Neural cell (in vitro differentiated cells): ENCODE measurements around the gene AK2. TPM values are rescaled to one million over a fixed set of nuclear protein-coding genes. Genes with fewer than 3 reads are reported as not detected.

Experiments used
- H2AFZ ChIP-seq: fragments of 200-600, 300-800 bp; sonication (generic), shearing (Covaris generic); 2 replicates; pipeline ENCODE4 v1.6.0; 2014; ENCODE audit warnings: low read depth, mild to moderate bottlenecking, antibody characterized with exemption, low read length, moderate library complexity
- H3F3A ChIP-seq: fragments of 200-600 bp; shearing (Covaris generic); 2 replicates; pipeline ENCODE4 v1.6.1; 2016; ENCODE audit warnings: mild to moderate bottlenecking, moderate library complexity, mixed read lengths, antibody characterized with exemption, low read length; ENCODE audit not compliant: insufficient read depth, poor library complexity, severe bottlenecking
- H3K27ac ChIP-seq: fragments of 200-600, 300-800 bp; sonication (generic), shearing (Covaris generic); 2 replicates; pipeline ENCODE4 v1.5.1; 2014; ENCODE audit warnings: mild to moderate bottlenecking, low read length, moderate library complexity
- H3K27me3 ChIP-seq: fragments of 300-800, 200-600 bp; sonication (generic), shearing (Covaris generic); 2 replicates; pipeline ENCODE4 v1.6.0; 2014; ENCODE audit warnings: mild to moderate bottlenecking, low read depth, low read length, moderate library complexity; ENCODE audit not compliant: insufficient read depth
- H3K36me3 ChIP-seq: fragments of 300-800, 200-600 bp; sonication (generic), shearing (Covaris generic); 2 replicates; pipeline ENCODE4 v1.5.1; 2014; ENCODE audit warnings: mild to moderate bottlenecking, antibody characterized with exemption, low read length, moderate library complexity; ENCODE audit not compliant: insufficient read depth
- H3K4me2 ChIP-seq: fragments of 300-800, 200-600 bp; sonication (generic), shearing (Covaris generic); 2 replicates; pipeline ENCODE4 v1.6.0; 2014; ENCODE audit warnings: mild to moderate bottlenecking, low read length
- H3K4me3 ChIP-seq: fragments of 300-800, 200-600 bp; sonication (generic), shearing (Covaris generic); 2 replicates; pipeline ENCODE4 v1.5.1; 2014; ENCODE audit warnings: mild to moderate bottlenecking, low read length, moderate library complexity
- H3K79me2 ChIP-seq: fragments of 200-600 bp; shearing (Covaris generic); replicated peaks from 2 replicates; pipeline ENCODE4 v1.6.0; 2014; ENCODE audit warnings: mild to moderate bottlenecking, low read length, moderate library complexity; ENCODE audit not compliant: insufficient read depth
- H3K9ac ChIP-seq: fragments of 300-800, 200-600 bp; sonication (generic), shearing (Covaris generic); 2 replicates; pipeline ENCODE4 v1.6.1; 2016; ENCODE audit warnings: mild to moderate bottlenecking, low read length, mixed read lengths
- H3K9me2 ChIP-seq: fragments of 200-600 bp; shearing (Covaris generic); 2 replicates; pipeline ENCODE4 v1.6.1; 2016; ENCODE audit warnings: mild to moderate bottlenecking, low read length, mixed read lengths; ENCODE audit not compliant: insufficient read depth
- H3K9me3 ChIP-seq: fragments of 200-600, 300-800 bp; sonication (generic), shearing (Covaris generic); 2 replicates; pipeline ENCODE4 v1.6.1; 2016; ENCODE audit warnings: mild to moderate bottlenecking, mixed run types, low read length, moderate library complexity, mixed read lengths
- H4K20me1 ChIP-seq: fragments of 200-600 bp; shearing (Covaris generic); 2 replicates; pipeline ENCODE4 v1.6.1; 2016; ENCODE audit warnings: mild to moderate bottlenecking, mixed run types; ENCODE audit not compliant: insufficient read depth
- EP300 ChIP-seq: fragments of 450-650 bp; conservative IDR thresholded peaks from 2 replicates; pipeline ENCODE4 v1.6.1; 2014; ENCODE audit warnings: antibody characterized with exemption, mild to moderate bottlenecking, moderate library complexity; ENCODE audit not compliant: poor library complexity, severe bottlenecking
- EZH2 ChIP-seq: fragments of 200-600, 300-800 bp; shearing (Covaris generic), sonication (generic); IDR thresholded peaks from 2 replicates; pipeline ENCODE4 v1.6.1; 2014; ENCODE audit warnings: antibody characterized with exemption, low read length, borderline replicate concordance, mild to moderate bottlenecking; ENCODE audit not compliant: insufficient read depth, poor library complexity, severe bottlenecking
- MXI1 ChIP-seq: fragments of 450-650 bp; conservative IDR thresholded peaks from 2 replicates; pipeline ENCODE4 v1.6.1; 2014; ENCODE audit warnings: antibody characterized with exemption, mild to moderate bottlenecking; ENCODE audit not compliant: poor library complexity, severe bottlenecking
- POLR2AphosphoS5 ChIP-seq: IDR thresholded peaks from 2 replicates; pipeline ENCODE4 v1.6.1; 2012
- RAD21 ChIP-seq: fragments of 450-650 bp; conservative IDR thresholded peaks from 2 replicates; pipeline ENCODE4 v1.6.1; 2014; ENCODE audit warnings: antibody characterized with exemption, mild to moderate bottlenecking, moderate library complexity
- SMC3 ChIP-seq: fragments of 450-650 bp; conservative IDR thresholded peaks from 2 replicates; pipeline ENCODE4 v1.6.1; 2014; ENCODE audit warnings: antibody characterized with exemption, mild to moderate bottlenecking, moderate library complexity; ENCODE audit not compliant: poor library complexity
- TAF1 ChIP-seq: IDR thresholded peaks from 2 replicates; pipeline ENCODE4 v1.6.1; 2012; ENCODE audit warnings: low read depth
- polyA plus RNA-seq: library from polyadenylated mRNA; depleted of rRNA; stranded (reverse); fragments of >200 nt; gene quantifications from 2 replicates; pipeline ENCODE4 v1.2.3, GENCODE V29; 2014
- TF ChIP-seq, protein P1 (sequence below): fragments of 450-650 bp; IDR thresholded peaks from 2 replicates; pipeline ENCODE4 v1.5.1; 2014; ENCODE audit warnings: antibody characterized with exemption, mild to moderate bottlenecking, moderate library complexity; ENCODE audit not compliant: poor library complexity, severe bottlenecking
- TF ChIP-seq, protein P2 (sequence below): IDR thresholded peaks from 2 replicates; pipeline ENCODE4 v1.6.1; 2012; ENCODE audit warnings: borderline replicate concordance

AK2 gene
- polyA plus RNA-seq, 1 donor from 2014 or later = 107 TPM

DNA sequence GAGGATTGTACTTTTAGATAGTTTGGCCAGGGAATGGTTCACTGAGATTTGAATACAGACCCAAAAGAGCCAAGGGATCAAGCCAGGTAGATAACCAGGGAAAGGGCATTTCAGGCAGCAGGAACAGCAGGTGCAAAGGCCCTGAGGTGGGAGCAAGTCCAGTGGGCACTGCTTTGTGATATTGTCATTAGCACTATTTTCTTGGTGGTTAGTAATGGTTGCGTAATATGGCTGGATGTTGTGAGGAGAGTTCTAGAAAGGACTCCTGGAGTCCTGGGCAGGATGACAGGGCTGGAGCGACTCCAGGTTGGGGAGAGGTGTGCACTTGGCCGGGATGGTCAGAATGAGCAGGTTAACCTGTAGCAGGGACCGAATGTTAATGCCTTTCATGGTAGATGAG, 48.6 kb upstream of the AK2 start:
- peaks cover 6% of the 10 kb centered on the region for H3K27me3 ChIP-seq
- H2AFZ ChIP-seq = no peak overlapping the region
- H3K27ac ChIP-seq = no peak overlapping the region
- H3F3A ChIP-seq = no peaks in the 10 kb centered on the region
- no peak overlapping the region for H3K9ac ChIP-seq
- H3K4me2 ChIP-seq = no peak overlapping the region
- H3K79me2 ChIP-seq = no peaks in the 10 kb centered on the region
- TF ChIP-seq, protein P1, sequence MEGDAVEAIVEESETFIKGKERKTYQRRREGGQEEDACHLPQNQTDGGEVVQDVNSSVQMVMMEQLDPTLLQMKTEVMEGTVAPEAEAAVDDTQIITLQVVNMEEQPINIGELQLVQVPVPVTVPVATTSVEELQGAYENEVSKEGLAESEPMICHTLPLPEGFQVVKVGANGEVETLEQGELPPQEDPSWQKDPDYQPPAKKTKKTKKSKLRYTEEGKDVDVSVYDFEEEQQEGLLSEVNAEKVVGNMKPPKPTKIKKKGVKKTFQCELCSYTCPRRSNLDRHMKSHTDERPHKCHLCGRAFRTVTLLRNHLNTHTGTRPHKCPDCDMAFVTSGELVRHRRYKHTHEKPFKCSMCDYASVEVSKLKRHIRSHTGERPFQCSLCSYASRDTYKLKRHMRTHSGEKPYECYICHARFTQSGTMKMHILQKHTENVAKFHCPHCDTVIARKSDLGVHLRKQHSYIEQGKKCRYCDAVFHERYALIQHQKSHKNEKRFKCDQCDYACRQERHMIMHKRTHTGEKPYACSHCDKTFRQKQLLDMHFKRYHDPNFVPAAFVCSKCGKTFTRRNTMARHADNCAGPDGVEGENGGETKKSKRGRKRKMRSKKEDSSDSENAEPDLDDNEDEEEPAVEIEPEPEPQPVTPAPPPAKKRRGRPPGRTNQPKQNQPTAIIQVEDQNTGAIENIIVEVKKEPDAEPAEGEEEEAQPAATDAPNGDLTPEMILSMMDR = no peak
- no peak for TF ChIP-seq EP300
- TF ChIP-seq RAD21 = no peak
- no peak for TF ChIP-seq TAF1
- no peak for TF ChIP-seq POLR2AphosphoS5
- no peak for TF ChIP-seq EZH2
- TF ChIP-seq, protein P2, sequence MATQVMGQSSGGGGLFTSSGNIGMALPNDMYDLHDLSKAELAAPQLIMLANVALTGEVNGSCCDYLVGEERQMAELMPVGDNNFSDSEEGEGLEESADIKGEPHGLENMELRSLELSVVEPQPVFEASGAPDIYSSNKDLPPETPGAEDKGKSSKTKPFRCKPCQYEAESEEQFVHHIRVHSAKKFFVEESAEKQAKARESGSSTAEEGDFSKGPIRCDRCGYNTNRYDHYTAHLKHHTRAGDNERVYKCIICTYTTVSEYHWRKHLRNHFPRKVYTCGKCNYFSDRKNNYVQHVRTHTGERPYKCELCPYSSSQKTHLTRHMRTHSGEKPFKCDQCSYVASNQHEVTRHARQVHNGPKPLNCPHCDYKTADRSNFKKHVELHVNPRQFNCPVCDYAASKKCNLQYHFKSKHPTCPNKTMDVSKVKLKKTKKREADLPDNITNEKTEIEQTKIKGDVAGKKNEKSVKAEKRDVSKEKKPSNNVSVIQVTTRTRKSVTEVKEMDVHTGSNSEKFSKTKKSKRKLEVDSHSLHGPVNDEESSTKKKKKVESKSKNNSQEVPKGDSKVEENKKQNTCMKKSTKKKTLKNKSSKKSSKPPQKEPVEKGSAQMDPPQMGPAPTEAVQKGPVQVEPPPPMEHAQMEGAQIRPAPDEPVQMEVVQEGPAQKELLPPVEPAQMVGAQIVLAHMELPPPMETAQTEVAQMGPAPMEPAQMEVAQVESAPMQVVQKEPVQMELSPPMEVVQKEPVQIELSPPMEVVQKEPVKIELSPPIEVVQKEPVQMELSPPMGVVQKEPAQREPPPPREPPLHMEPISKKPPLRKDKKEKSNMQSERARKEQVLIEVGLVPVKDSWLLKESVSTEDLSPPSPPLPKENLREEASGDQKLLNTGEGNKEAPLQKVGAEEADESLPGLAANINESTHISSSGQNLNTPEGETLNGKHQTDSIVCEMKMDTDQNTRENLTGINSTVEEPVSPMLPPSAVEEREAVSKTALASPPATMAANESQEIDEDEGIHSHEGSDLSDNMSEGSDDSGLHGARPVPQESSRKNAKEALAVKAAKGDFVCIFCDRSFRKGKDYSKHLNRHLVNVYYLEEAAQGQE = no peak
- no peaks in the 10 kb centered on the region for H4K20me1 ChIP-seq
- no peaks in the 10 kb centered on the region for H3K9me2 ChIP-seq
- H3K36me3 ChIP-seq = no peaks in the 10 kb centered on the region
- H3K9me3 ChIP-seq = no peaks in the 10 kb centered on the region
- no peak overlapping the region for H3K4me3 ChIP-seq

DNA sequence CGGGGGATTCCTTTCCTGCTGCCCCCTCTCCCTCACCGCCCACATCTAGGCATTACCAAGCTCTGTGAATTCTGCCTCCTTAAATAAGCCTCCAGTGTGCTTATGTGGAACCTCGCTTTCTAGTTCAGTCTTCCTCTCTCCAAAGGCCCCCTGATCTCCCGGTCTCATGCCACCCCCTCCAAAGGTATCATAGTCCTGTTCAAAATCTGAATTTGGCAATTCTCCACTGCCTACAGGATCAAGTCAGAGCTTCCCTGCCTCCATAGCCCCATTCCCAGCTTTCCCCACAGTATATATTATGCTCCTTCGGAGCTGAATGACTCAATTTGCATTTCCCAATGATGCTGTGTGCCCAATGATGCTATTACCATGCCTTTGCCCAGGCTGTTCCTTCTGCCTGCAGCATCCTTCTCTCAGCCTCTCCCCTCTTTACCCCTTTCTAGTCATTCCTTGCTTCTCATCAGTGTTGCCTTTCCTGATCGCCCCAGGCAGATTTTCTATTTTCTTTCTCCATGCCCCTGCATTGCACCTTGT, 46.0 kb upstream of the AK2 start:
- peaks cover 6% of the 10 kb centered on the region for H3K27me3 ChIP-seq
- H3K9ac ChIP-seq = no peak overlapping the region
- no peaks in the 10 kb centered on the region for H4K20me1 ChIP-seq
- H3K36me3 ChIP-seq = no peaks in the 10 kb centered on the region
- H3K27ac ChIP-seq = no peak overlapping the region
- H3K79me2 ChIP-seq = no peaks in the 10 kb centered on the region
- no peaks in the 10 kb centered on the region for H3F3A ChIP-seq
- TF ChIP-seq POLR2AphosphoS5 (no peak), RAD21 (no peak), SMC3 (no peak), TAF1 (no peak), EZH2 (no peak), EP300 (no peak), MXI1 (no peak)
- TF ChIP-seq, protein P2 = no peak
- TF ChIP-seq, protein P1 = no peak
- no peak overlapping the region for H3K4me2 ChIP-seq
- H3K9me2 ChIP-seq = no peaks in the 10 kb centered on the region
- no peaks in the 10 kb centered on the region for H3K9me3 ChIP-seq
- no peak overlapping the region for H2AFZ ChIP-seq
- H3K4me3 ChIP-seq = peak overlapping the region; percentile 95
